Stimulated activated CD4-positive, alpha-beta T cell treated with anti-CD3 and anti-CD28 coated beads, Interleukin-15, amount 100 ng/mL, for 1 hour (primary cell): ENCODE results near the gene LRPAP1.
"Not testable (repeated sequence)": the region's sequence is repeated elsewhere in the genome, so short reads cannot be mapped to it uniquely, and the experiment has no call there.

ENCODE experiments used
- DNase-seq, 2 donors: peaks; one replicate each; pipeline ENCODE4 v3.0.0-alpha.2; 2020; ENCODE audit warnings: low read depth in 1 of 2, low spot score in 1 of 2

The LRPAP1 gene

GRCh38 chr4:3562127-3562526 lies 29.9 kb upstream of the LRPAP1 start:
- not testable (repeated sequence) for DNase-seq

- not testable (repeated sequence) for DNase-seq
Observed at GRCh38 chr4:3560465-3560864, 28.2 kb upstream of the LRPAP1 start.

GRCh38 chr4:3559381-3560290 lies 27.4 kb upstream of the LRPAP1 start:
- not testable (repeated sequence) for DNase-seq

- DNase-seq = not testable (repeated sequence)
Observed at GRCh38 chr4:3558514-3558836, 26.3 kb upstream of the LRPAP1 start.

GRCh38 chr4:3557676-3558513 lies 25.7 kb upstream of the LRPAP1 start:
- DNase-seq = not testable (repeated sequence)

GRCh38 chr4:3557088-3557492 lies 24.9 kb upstream of the LRPAP1 start:
- not testable (repeated sequence) for DNase-seq

GRCh38 chr4:3556244-3556867 lies 24.1 kb upstream of the LRPAP1 start:
- not testable (repeated sequence) for DNase-seq

GRCh38 chr4:3555459-3556070 lies 23.3 kb upstream of the LRPAP1 start:
- not testable (repeated sequence) for DNase-seq

GRCh38 chr4:3551366-3551765 lies 19.1 kb upstream of the LRPAP1 start:
- DNase-seq = not testable (repeated sequence)

GRCh38 chr4:3550792-3551325 lies 18.6 kb upstream of the LRPAP1 start:
- DNase-seq = not testable (repeated sequence)

GRCh38 chr4:3550041-3550440 lies 17.8 kb upstream of the LRPAP1 start:
- DNase-seq = not testable (repeated sequence)

- DNase-seq = not testable (repeated sequence)
Observed at GRCh38 chr4:3549694-3550001, 17.4 kb upstream of the LRPAP1 start.

- DNase-seq = not testable (repeated sequence)
Observed at GRCh38 chr4:3548991-3549693, 16.9 kb upstream of the LRPAP1 start.

- not testable (repeated sequence) for DNase-seq
Observed at GRCh38 chr4:3546721-3547120, 14.5 kb upstream of the LRPAP1 start.

GRCh38 chr4:3545351-3545750 lies 13.1 kb upstream of the LRPAP1 start:
- DNase-seq = not testable (repeated sequence)

GRCh38 chr4:3544259-3545025 lies 12.2 kb upstream of the LRPAP1 start:
- DNase-seq = not testable (repeated sequence)

GRCh38 chr4:3543415-3543814 lies 11.2 kb upstream of the LRPAP1 start:
- not testable (repeated sequence) for DNase-seq

- DNase-seq = not testable (repeated sequence)
Observed at GRCh38 chr4:3538906-3539305, 6.7 kb upstream of the LRPAP1 start.

GRCh38 chr4:3535812-3536211 lies 3.6 kb upstream of the LRPAP1 start:
- not testable (repeated sequence) for DNase-seq
